Cerebellar cortex (tissue), 1 donor: ENCODE results near the gene FGF12.

ENCODE experiments used
- DNase-seq: peaks from one replicate; pipeline ENCODE4 v3.0.0-alpha.2; 2015; ENCODE audit warnings: low spot score

The FGF12 gene

GRCh38 chr3:192332386-192333291, 394.7 kb downstream of the FGF12 start:
- no peak for DNase-seq

DNA sequence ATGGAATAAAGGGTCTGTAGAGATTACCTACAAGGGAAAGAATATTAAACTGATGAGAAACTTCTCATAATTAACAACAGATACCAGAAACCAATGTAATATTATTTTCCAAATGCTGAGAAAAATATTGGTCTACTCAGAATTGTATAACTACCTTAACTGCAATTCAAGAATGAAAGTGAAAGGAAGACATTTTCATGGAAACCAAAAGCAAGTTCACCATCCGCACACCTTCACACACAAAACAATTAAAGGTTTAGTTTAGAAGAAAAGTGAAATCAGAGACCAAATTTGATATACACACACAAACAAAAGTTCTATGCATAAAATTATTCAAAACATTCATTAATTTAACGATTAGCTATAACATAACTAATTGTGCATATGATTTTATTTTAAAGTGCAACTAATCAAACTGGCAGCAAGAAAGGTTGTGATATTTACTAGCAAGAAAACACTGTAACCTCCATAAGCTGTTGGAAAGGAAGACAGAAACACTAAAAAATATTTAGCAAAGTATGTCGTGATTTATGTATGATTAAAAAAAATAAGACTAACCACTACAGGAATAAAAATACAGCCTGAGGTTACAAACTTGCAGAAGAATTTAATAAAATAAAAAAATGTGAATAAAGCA, 395.5 kb downstream of the FGF12 start:
- no peak for DNase-seq

GRCh38 chr3:192326656-192327055, 400.7 kb downstream of the FGF12 start:
- no peak for DNase-seq

DNA sequence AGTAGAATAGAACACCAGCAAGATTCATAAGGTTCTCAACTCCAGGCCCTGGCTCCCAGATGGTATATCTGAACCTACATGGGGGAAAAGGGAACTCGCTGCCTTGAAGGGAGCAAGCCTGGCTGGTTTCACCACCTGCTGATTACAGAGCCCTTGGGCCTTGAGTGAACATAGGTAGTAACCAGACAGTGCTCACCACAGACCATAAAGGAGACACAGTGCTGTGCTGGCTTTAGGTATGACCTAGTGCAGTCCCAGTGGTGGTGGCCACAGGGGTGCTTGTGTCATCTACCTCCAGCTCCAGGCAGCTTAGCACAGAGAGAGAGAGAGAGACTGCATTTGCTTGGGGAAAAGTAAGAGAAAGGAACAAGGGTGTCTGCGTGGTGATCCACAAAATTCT, 409.8 kb downstream of the FGF12 start:
- no peak for DNase-seq

DNA sequence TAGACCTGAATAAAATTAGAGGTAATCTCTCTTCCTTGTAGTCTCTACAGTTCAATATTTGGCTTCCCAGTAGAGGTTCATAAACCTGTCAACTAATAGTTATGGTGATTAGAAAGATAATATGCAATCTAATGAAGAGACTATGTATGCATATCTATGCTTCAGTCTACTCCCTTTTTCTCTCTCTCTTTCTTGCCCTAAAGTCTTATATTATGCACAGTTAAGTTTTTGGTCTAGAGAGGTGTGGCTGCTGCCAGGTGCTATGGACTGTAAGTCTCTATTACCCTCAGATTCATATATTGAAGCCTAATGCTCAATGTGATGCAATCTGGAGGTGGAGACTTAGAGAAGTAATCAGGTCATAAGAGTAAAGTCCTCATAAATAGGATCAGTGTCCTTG, 413.7 kb downstream of the FGF12 start:
- no peak for DNase-seq

DNA sequence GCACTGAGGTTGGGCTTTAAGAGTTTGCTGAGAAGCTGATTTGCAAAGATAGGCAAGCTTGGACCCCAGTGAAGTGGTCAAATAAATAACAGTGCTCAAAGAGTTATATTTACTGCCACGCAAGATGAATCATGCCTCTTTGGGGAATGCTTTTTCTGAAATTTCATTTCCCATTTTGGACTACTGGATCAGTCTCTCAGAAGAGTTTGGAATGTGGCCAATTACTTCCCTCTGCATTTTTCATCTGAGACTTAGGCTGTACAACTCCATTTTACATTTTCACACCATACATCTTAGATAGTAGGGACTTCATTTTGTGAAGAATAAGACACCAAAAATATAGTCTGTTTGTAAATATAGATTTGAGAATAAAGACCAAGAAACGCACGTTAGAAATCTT, 419.7 kb downstream of the FGF12 start:
- peak; percentile 25 for DNase-seq

DNA sequence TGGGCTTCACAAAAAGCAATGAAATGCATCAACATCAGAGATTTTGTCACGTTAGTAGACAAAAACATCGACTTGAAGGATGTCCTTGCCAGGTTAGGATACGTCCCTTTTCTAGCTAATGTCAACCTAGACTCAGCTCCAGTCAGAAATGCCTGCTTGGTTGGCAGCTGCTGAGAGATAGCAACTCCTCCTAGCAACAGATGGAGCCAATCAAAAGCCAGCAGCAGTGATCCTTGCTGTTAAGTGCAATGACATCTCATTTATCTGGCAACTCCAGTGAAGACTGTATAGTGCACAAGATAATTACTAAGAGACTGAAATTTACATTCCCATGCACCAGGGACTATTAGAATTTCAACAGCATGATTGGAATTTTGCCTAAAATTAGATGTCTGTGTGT, 424.1 kb downstream of the FGF12 start:
- peak; percentile 88 for DNase-seq

GRCh38 chr3:192302721-192303120, 424.6 kb downstream of the FGF12 start:
- DNase-seq = peak; percentile 17

GRCh38 chr3:192299921-192300320, 427.4 kb downstream of the FGF12 start:
- DNase-seq = no peak

DNA sequence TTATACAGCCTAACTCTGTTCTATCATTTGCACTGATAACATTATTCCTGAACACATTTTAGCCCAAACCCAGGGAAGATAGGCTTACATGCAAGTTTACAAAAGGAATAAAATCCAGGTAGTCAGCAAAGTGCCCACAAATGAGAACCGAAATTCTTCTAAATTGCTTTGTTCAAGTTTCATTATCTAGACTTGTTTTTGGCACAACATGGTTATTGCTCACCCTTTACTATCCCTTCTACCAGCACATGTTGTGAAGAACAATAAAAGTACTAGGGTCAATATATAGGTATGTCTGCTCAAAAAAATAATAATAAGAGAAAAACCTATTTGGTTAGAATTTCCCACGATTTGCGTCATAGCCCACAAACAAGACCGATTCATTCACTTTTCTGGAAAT, 430.5 kb downstream of the FGF12 start:
- no peak for DNase-seq

- DNase-seq = no peak
These were observed 442.8 kb downstream of the FGF12 start for GRCh38 chr3:192284443-192285072.

DNA sequence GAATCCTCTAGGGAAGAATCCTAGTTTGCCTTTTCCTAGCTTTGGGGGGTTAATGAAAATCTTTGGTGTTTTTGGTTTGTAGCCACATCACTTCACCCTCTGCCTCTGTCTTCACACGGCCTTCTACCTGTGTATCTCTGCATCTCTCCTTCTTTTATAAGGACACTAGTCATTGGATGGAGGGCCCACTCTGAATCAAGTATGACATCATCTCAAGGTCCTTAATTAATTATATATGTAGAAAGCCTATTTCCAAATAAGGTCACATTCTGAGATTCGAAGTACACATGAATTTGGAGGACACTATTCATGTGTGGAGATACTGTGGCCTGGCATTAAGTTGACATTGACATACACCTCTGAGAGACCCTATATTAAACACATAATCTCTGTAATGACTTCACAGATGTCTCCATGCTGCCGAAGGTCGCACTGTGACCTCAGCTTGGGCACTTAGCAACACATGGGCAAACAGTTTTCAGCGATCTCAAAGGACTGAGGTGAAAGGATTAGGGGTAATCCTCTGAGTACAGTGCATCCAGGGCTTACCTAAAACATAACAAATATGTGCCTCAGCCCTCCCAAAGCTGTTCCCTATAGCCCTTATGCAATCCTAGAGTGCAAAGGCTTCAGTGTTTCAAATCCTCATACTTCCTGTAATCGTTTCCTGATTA, 446.0 kb downstream of the FGF12 start:
- DNase-seq = no peak

DNA sequence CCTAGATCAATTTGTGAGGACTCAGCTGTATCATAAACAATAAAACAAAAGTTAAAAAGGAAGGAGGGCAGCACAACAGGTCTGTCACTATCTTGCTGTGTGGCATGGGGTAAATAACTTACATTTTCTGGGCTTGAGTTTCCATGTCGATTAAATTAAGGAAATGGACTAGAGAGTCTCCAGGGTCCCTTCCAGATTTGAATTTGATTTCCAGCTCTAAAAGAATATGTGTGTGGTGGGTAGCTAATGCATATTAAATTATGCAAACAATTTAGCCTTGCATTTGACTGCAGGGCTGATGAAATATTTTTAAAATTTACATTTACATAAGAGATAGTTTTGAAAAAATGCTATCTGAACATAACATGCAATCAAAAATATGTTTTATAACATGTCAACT, 447.7 kb downstream of the FGF12 start:
- no peak for DNase-seq

- no peak for DNase-seq
These were observed 449.9 kb downstream of the FGF12 start for GRCh38 chr3:192277477-192277876.

- no peak for DNase-seq
These were observed 451.5 kb downstream of the FGF12 start for GRCh38 chr3:192275741-192276355.

- no peak for DNase-seq
These were observed 453.7 kb downstream of the FGF12 start for GRCh38 chr3:192273697-192274010.

DNA sequence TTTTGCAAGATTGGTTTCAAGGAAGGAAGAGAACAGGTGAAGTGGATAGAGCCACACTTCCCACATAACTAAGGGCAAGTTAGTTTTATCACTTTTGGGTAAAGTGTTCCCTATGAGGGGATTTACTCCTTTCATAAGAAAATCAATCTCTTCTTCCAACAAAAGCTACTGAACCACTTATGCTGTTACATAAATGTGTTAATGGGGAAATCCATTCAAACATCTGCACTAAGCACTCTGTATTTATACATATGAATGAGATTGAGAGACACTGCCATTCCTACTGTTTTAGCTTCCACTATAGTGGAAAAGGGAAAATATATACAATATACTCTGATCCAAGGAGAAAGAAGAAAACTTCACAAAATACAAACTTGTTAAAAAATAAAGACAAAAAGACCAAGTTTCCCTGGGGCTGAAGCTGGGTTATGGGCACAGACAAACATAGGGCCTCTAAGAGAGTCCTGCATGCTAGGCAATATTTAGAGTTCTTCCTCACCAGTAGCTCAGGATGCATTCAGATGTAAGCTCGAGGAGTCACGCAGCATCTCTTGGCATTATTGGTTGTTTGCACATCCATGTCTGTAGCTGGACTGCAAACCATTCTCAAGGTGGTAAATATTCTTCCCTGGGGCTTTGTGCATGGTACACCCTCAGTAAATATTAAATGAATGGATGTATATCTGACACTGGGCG, 454.2 kb downstream of the FGF12 start:
- DNase-seq = no peak

DNA sequence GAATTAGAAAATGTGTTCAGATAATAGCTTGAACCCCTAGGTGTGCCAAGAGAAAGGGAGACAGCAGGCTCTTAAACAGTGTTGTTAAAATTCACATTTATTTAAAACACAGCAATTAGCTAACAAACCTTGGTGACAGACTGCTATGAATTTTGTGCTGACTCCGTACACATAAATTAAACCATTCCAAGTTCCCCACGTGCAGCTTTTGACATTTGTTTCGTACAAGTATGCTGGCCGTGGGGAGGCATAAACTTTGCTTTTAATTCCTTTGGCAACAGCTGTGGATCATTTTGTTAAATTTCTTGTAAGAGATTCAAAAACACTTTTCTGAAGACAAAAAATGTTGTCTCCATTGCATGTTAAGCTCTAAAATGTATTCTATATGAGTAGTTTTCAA, 465.3 kb downstream of the FGF12 start:
- DNase-seq = no peak

- DNase-seq = no peak
These were observed 466.2 kb downstream of the FGF12 start for GRCh38 chr3:192261135-192261534.

DNA sequence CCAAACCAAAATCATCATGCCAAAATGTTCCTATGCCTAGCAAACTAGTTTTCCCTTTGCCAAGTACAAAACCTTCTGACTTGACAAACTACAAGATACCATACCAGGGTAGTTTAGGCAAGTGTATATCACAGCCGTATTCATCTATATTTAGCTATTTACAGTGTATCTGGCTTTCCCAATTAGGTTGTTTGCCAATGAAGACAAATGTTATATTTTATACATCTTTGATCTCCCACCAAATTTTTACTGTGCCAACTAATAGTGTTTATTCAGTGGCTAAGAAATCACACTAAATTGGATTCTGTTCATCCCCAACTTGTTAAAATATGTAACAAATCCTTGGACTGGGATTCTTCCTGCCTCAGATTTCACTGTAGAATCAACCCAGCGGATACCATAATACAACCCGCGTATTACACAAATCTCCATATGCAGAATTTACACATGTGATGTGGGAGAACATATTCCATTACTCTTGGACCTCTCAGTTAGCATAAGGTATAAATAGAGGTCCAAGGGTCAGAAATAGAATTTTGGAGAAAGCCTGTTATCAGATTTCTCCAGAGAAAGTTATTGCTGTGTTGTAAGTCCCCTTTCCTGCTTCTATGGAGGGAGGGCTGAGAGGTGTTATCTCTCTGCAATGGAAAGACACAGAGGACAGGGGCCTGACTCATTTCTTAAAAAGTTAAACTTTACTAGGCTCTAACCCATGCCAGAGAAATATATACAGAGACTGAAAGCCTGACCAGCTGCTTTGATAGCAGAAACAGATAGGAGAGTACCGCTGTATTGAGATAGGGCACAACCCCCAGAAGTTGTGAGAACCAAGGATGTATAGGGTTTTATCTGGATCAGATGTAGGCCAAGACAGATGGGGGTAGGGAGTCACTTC, 467.0 kb downstream of the FGF12 start:
- no peak for DNase-seq

GRCh38 chr3:192259661-192260060, 467.7 kb downstream of the FGF12 start:
- DNase-seq = no peak
